GM06990 (cell line): ENCODE measurements around the gene KCNJ14.
A peak's percentile ranks its signal among the peaks of the same experiment; 100 is the strongest.

Experiments used
- DNase-seq: peaks from one replicate; pipeline ENCODE4 v3.0.0-alpha.2; 2011; ENCODE audit not compliant: insufficient read length; ENCODE audit errors: extremely low read depth
- H3K27me3 ChIP-seq: replicated peaks from 2 replicates; pipeline ENCODE4 v1.6.0; 2011; ENCODE audit warnings: low read length; ENCODE audit not compliant: control insufficient read depth, insufficient read depth
- H3K36me3 ChIP-seq: 2 replicates; pipeline ENCODE4 v1.5.1; 2011; ENCODE audit warnings: low read length; ENCODE audit not compliant: control insufficient read depth, insufficient read depth
- H3K4me3 ChIP-seq: replicated peaks from 2 replicates; pipeline ENCODE4 v1.5.1; 2011; ENCODE audit warnings: low read depth, mild to moderate bottlenecking, control low read depth, low read length
- CTCF ChIP-seq: IDR thresholded peaks from 2 replicates; pipeline ENCODE4 v1.5.1; 2011; ENCODE audit warnings: low read length, control low read depth, mild to moderate bottlenecking, inconsistent platforms; ENCODE audit not compliant: insufficient read depth, poor library complexity, severe bottlenecking

The KCNJ14 gene

GRCh38 chr19:48507911-48508439 is 52.6 kb downstream of the KCNJ14 start:
- Histone ChIP-seq H3K27me3 (peaks cover 2% of the 10 kb centered on the region), H3K36me3 (no peaks in the 10 kb centered on the region), H3K4me3 (no peak overlapping the region)
- DNase-seq: no peak
- TF ChIP-seq CTCF: no peak

DNA sequence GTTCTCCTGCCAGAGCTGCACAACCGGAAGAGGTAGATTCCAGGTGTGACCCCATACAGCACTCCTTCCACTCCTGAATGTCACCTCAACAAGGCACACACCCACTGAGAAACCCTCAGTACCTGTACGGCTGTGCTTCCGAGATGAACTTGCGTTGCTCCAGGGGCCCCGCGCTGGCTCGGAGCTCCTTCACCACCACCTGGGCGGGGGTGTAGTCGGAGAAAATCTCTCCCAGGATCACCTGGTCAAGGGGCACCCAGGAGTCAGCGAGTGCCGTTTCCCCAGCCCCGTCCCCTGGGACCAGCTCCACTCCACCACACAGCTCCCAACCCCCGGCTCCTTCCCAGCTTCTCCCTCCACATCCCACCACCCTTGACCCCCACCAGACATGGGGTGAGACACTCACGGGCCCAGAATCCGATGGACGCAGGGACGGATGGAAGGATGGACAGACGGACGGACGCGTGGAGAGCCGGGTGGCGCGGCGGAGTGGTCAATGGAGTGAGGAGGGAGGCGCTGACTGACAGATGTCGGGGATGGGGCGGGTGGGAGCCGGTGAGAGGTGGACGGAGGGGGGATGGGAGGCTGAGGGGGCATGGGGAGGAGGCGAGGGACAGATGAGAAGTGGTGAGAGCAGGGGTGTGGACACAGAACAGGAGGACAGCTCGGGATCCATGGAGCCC is 53.5 kb downstream of the KCNJ14 start:
- no peak for DNase-seq
- TF ChIP-seq CTCF: no peak
- Histone ChIP-seq H3K36me3 (no peaks in the 10 kb centered on the region), H3K27me3 (peaks cover 2% of the 10 kb centered on the region), H3K4me3 (no peak overlapping the region)

- no peaks in the 10 kb centered on the region for H3K36me3 ChIP-seq
- no peak for TF ChIP-seq CTCF
- no peak for DNase-seq
- H3K27me3 ChIP-seq: peaks cover 2% of the 10 kb centered on the region
- no peak overlapping the region for H3K4me3 ChIP-seq
These were observed 54.3 kb downstream of the KCNJ14 start for GRCh38 chr19:48509467-48510194.

DNA sequence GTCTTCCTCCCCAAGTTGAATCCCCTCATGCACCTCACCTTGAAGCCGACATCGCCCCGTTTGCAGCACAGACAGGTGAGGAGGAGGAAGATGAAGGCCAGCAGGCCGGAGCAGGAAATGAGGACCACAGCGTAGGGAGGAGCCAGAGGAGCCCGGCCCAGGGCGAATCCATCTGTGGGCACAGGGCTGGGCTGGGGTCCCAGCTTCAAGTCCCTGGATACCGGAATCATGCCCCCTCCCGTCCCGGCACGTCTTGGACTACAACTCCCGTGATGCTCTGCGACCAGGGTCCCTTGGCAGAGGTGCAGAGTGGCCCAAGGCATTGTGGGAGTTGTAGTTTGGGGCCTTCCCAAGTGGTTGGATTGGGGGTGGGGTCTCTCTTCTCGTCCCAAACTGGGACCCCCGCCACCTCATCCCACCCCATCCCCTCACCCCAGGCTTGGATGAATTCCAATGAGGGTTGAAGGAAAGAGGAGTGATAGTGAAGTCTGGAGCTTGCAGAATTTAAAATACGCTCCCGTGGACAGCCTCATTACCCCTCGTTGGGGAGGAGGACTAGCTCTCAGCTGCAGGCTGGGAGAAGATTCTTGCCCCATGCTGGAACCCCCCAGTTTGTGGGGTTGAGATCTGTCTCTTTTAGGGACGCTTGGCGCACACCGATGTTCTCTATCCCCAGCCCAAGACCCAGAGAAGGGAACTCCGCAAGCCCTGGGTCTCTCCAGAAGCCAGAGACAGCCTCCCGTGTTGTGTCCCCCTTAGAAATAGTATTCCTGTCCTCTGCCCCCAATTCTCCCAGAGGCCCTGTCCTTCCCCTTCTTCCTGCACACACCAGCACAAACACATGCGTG is 55.3 kb downstream of the KCNJ14 start:
- peak; percentile 47 for DNase-seq
- TF ChIP-seq CTCF: no peak
- no peak overlapping the region for H3K4me3 ChIP-seq
- peaks cover 2% of the 10 kb centered on the region for H3K27me3 ChIP-seq
- no peaks in the 10 kb centered on the region for H3K36me3 ChIP-seq

DNA sequence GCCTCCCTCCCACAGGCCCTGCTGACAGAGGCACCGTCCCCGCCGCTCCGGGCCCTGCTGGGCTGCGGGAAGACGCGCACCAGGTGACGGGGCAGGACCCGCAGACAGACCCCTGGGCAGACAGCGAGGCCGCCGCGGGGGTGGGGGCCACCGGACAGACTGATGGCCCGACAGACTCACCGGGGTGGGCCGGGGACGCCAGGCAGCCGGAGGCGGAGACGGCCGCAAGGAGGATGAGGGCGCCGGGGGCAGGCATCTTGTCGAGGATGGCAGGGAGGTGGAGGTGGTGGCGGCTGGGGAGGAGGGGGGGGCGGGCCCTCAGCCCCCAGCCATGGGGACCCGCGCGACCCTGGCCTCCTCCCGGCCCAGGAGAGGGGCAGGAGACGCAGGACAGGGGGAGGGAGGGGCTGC is 56.0 kb downstream of the KCNJ14 start:
- Histone ChIP-seq H3K36me3 (no peaks in the 10 kb centered on the region), H3K4me3 (no peak overlapping the region), H3K27me3 (peaks cover 2% of the 10 kb centered on the region)
- DNase-seq: no peak
- no peak for TF ChIP-seq CTCF
